ENCODE measurements around the gene ST6GALNAC3.

DNA sequence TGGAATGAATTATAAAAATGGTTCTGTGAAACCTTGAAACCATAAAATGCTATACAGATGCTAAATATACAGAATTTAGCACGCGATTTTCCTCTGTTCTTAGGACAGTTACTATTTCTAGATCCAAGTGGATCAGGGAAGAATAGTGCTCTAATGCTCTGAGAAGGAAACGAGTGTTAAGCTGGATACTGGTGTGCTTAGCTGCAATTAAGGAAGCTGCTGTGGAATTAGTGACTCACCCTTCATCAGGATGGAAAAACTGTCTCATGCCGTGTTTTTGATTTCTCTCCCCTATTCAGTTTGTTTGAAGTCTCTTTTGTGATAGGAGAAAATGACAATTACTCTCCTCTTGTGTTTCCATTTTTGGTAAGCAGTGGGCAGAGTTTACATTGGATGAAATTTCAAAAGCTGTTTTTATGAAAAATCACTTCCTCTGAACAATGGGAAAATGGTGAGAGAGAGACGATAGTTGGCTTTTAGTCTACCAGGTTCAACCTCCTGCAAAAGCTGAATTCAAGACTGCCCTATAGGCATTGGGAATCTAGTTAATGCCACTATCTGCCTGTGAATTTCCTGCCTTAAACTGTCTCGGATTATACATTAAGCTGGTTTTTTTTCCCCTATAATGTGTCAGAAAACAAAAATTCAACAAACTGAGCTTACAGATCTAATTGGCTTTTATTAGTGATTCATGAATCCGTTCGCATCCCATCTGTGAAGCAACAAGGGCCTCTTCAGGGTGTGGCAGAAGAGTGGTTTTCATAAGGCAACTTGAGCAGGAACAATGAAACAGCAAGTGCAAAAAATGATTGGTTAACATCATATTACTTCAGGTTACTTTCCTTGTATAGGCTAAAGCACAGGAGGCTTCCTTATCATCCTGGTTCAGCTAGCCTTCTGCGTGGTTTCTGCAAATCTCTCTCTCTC lies 179.8 kb downstream of the ST6GALNAC3 start:
- no peak for TF ChIP-seq POLR2A (IDR thresholded peaks at IDR 0.05)
- TF ChIP-seq, protein P1, sequence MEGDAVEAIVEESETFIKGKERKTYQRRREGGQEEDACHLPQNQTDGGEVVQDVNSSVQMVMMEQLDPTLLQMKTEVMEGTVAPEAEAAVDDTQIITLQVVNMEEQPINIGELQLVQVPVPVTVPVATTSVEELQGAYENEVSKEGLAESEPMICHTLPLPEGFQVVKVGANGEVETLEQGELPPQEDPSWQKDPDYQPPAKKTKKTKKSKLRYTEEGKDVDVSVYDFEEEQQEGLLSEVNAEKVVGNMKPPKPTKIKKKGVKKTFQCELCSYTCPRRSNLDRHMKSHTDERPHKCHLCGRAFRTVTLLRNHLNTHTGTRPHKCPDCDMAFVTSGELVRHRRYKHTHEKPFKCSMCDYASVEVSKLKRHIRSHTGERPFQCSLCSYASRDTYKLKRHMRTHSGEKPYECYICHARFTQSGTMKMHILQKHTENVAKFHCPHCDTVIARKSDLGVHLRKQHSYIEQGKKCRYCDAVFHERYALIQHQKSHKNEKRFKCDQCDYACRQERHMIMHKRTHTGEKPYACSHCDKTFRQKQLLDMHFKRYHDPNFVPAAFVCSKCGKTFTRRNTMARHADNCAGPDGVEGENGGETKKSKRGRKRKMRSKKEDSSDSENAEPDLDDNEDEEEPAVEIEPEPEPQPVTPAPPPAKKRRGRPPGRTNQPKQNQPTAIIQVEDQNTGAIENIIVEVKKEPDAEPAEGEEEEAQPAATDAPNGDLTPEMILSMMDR (IDR thresholded peaks at IDR 0.05), result no peak
- no peak for TF ChIP-seq EP300 (IDR thresholded peaks at IDR 0.05; ENCODE audit: low read depth)
